Right cardiac atrium (tissue), 5 donors: Measurements from ENCODE around the gene C1QTNF1. TPM values are rescaled to one million over a fixed set of nuclear protein-coding genes. Genes with fewer than 3 reads are reported as not detected.

Experiments used
- ATAC-seq, 2 donors: fragments of 200-7000 bp; cut with Tn5 transposase; one replicate each; pipeline versions ENCODE4 v1.8.0 to v1.9.1; 2020; ENCODE audit warnings: moderate library complexity in 2 of 2, mild to moderate bottlenecking in 1 of 2
- DNase-seq, 3 donors: peaks; one replicate each; pipeline ENCODE4 v3.0.0-alpha.2; 2020
- H3K27ac ChIP-seq: one replicate; pipeline ENCODE4 v1.5.1; 2013; ENCODE audit warnings: mild to moderate bottlenecking, low read length, control low read depth, moderate library complexity
- H3K27me3 ChIP-seq: one replicate; pipeline ENCODE4 v1.6.1; 2013; ENCODE audit not compliant: control insufficient read depth, insufficient read depth
- H3K4me1 ChIP-seq: one replicate; pipeline ENCODE4 v1.6.1; 2013; ENCODE audit warnings: low read length; ENCODE audit not compliant: control insufficient read depth, insufficient read depth
- H3K4me3 ChIP-seq: one replicate; pipeline ENCODE4 v1.5.1; 2013; ENCODE audit warnings: low read length, control low read depth
- H3K9me3 ChIP-seq: one replicate; pipeline ENCODE4 v1.6.1; 2013; ENCODE audit warnings: low read length; ENCODE audit not compliant: control insufficient read depth
- WGBS: extraction: QIAGEN DNeasy Blood & Tissue Kit; methylation state at CpG from one replicate; pipeline ENCODE4 v1.1.7; 2013; 5-methylcytosine and 5-hydroxymethylcytosine counted together
- intact Hi-C, 4 donors: fragments of 100-400 bp; cut with DNase I; formaldehyde crosslinking; loops; one replicate each; pipeline versions ENCODE4 v1.11.0 to v1.14.0; 2022 to 2023
- polyA plus RNA-seq: library from polyadenylated mRNA; stranded (reverse); fragments of 200-250 nt; gene quantifications from one replicate; pipeline ENCODE4 v1.2.3, GENCODE V29; 2013
- total RNA-seq, 4 donors: library from RNA; stranded (reverse); fragmentation: NEBNext Ultra II Directional; extraction: Animal tissue kit (Norgen Biotek cat#: 25700); gene quantifications; one replicate each; pipeline ENCODE4 v1.2.1, GENCODE V29; 2021
- donor health status: healthy with polysubstance abuse.
- donor health status: DM: no; HTN: yes; CAD: no.
- donor health status: DM: no; HTN: no; CAD: no.
- donor health status: DM: no; HTN: yes; CAD: no; lungs with severe emphysema.
- donor health status: DM: yes; HTN: yes; CAD: no.

Gene C1QTNF1
- total and polyA plus RNA-seq, 5 donors, result 232 to 655 (median 286) TPM

DNA sequence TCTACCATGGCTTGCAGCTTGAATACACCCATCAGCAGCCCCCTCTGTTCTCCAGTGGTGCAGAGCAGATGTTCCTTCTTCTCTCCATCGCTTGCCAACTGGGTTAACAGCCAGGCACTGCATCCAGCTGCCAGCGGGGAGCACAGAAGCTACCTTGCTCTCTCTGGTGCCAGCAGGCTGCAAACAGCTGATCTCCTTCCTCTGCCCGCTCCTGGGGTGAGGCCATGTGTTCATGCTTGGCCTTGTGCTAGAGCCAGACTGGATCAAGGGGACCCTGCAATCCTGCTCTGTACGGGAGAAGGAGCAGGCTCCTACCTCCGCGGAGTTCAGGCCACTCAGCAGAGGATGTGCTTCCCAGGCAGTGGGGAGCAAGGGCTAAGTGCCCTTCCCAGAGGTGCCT lies 26.6 kb downstream of the C1QTNF1 start:
- 90% methylated on average over 6 of the region's 6 CpGs for WGBS
- Histone ChIP-seq H3K4me3 (no peak overlapping the region), H3K4me1 (peaks cover 3% of the 10 kb centered on the region), H3K9me3 (no peaks in the 10 kb centered on the region), H3K27me3 (no peaks in the 10 kb centered on the region), H3K27ac (no peak overlapping the region)
- ATAC-seq, result no peak
- intact Hi-C loops, result no loop called here
- DNase-seq, result peak in 1 of 3 donors; percentile 32

DNA sequence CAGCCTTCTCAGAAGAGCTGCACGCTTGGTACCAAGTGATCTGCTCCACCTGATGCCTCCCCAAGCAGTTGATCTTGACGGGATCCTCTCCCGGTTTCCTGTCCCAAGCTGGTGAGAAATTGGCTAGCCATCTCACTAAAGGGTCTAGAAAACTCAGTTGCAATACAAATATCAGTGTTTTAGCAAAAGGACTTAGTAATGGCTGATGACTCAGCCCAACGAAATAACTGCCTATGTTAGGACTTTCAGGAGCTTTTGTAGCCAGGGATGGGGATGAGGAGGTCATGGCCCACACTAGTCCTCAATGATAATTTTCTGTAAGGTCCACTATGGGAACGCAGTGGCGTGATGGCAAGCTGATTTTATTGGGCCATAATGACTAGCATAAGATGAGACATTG lies 27.3 kb downstream of the C1QTNF1 start:
- no peak overlapping the region for H3K4me3 ChIP-seq
- no peaks in the 10 kb centered on the region for H3K9me3 ChIP-seq
- H3K27me3 ChIP-seq, result no peaks in the 10 kb centered on the region
- H3K4me1 ChIP-seq, result peaks cover 3% of the 10 kb centered on the region
- intact Hi-C loops, result no loop called here
- no peak overlapping the region for H3K27ac ChIP-seq
- DNase-seq, result no peak
- ATAC-seq, result no peak
- 86% methylated on average over 6 of the region's 6 CpGs for WGBS

DNA sequence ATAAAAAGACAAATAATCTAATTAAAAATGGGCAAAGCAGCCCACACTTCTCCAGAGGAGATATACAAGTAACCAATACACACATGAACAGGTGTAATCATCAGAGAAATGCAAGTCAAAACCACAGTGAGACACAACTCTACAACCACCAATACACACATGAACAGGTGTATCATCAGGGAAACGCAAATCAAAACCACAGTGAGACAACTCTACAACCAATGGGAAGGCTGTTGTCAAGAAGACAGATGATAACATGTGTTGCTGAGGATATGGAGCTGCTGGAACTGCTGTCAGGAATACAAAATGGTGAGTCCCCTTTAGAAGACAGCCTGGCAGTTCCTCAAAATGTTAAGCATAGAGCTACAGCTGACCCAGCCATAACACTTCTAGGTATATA lies 28.2 kb downstream of the C1QTNF1 start:
- ATAC-seq (no peak), DNase-seq (no peak)
- Histone ChIP-seq H3K27ac (no peak overlapping the region), H3K9me3 (no peaks in the 10 kb centered on the region), H3K27me3 (no peaks in the 10 kb centered on the region), H3K4me1 (peaks cover 3% of the 10 kb centered on the region), H3K4me3 (no peak overlapping the region)
- intact Hi-C loops, result no loop called here
- 82% methylated on average over 1 of the region's 1 CpG for WGBS

DNA sequence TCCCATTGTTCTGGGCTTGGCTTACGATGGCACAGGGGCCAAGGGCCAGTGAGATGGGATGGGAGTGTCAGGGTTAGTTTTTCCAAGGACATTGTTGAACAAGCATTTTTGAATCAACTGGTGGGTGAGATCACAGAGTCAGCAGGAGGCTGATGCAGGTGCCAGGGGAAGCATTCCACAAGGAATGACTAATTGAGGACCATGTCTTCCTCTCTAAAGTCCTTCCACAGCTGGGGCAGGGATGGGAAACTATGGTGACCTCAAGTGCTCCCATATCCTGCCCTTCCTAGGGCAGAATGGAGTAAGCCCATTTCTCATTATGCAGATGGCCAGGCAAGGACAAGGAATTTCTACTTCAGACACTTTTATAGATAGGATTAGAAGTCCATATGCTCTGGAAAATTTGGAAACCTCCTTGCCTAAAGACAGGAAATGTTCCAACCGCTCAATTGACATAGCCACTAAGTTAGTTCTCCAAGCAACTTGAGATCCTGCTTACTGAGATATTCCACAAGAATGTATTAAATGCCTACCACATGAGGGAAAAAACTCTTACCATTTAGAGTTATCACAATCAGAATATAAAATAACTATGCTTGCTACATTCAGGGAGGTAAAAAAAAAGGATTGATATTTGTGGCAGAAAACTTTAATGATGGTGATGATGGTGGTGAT lies 29.4 kb downstream of the C1QTNF1 start:
- Histone ChIP-seq H3K4me3 (no peak overlapping the region), H3K4me1 (no peaks in the 10 kb centered on the region), H3K27ac (no peak overlapping the region), H3K9me3 (no peaks in the 10 kb centered on the region), H3K27me3 (no peaks in the 10 kb centered on the region)
- DNase-seq (peak in 1 of 3 donors; percentile 9), ATAC-seq (peak in 1 of 2 donors; percentile 48)
- 68% methylated on average over 2 of the region's 2 CpGs for WGBS
- intact Hi-C loops, result no loop called here

DNA sequence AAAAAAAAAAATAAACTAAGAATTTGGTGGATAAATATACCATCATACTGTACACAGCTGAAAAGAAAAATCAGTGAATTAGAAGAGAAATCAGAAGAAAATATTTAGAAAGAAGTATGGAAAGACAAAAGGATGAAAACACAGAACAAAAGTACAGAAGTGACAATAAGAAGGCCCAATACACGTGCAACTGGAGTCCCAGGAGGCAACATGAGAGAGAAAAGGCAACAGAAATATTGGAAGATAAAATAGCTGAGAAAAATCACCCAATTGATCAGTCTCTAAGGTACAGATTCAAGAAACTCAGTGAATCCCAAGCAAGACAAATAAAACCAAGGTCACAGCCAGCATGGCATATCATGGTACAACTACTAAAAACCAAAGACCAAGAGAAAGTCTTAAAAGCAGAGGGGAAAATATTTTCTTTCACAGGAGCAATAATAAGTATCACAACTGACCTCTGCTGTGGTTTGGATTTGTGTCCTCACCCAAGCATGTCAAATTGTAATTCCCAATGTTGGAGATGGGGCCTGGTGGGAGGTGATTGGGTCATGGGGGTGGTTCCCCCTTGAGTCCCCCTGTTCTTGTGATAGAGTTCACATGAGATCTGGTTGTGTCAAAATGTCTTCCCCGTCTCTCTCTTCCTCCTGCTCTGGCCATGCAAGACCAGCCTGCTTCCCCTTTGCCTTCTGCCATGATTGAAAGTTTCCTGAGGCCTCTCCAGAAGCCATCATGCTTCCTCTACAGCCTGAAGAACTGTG lies 30.4 kb downstream of the C1QTNF1 start:
- no peak overlapping the region for H3K4me3 ChIP-seq
- no peaks in the 10 kb centered on the region for H3K27me3 ChIP-seq
- H3K9me3 ChIP-seq, result no peaks in the 10 kb centered on the region
- intact Hi-C loops, result no loop called here
- ATAC-seq (no peak), DNase-seq (no peak)
- 66% methylated on average over 2 of the region's 2 CpGs for WGBS
- H3K4me1 ChIP-seq, result no peaks in the 10 kb centered on the region
- H3K27ac ChIP-seq, result no peak overlapping the region

DNA sequence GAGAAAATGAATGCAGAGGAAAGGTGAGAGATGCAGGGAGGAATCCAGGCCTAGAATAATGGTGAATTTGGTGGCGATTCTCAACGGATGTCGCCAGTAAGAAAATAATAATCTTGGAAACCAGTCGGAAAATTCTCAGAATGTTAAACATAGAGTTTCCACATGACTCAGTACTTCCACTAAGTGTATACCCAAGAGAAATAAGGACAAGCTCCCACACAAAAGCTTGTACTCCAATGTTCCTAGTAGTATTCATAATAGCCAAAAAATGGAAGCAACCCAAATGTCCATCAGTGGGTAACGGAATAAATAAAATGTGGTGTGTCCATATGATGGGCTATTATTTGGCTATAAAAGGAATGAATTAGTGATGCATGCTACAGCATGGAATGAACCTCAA lies 31.2 kb downstream of the C1QTNF1 start:
- no peak overlapping the region for H3K27ac ChIP-seq
- intact Hi-C loops, result no loop called here

DNA sequence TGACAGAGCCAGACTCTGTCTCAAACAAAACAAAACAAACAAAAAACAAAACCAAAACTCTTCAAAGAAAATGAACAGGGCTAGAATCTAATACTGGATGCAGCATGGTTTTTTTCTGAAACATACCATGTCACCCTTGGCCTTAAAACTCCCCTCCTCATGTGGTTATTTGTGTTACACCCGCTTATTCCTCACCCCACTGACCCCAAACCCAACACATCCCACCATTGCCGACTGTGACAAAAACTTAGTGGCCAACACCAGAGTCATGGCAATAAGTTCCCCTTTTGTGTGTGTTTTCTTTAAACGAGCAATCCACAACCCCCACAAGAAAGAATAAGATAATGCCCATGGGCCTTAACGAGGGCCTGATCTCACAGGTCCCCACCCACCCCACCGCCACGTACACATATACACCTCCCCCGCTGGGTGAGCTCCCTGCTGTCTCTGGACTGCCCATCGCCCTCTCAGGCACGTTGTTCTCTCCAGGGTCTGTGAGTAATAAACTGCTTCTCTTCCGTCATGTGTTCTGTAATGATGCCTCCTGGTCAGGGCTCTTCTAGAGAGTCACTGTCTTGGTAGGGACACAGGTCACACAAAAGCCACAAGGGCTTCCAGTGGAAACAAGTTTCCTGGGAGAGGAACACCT lies 33.9 kb downstream of the C1QTNF1 start:
- no peaks in the 10 kb centered on the region for H3K9me3 ChIP-seq
- H3K27me3 ChIP-seq, result no peaks in the 10 kb centered on the region
- ATAC-seq (no peak), DNase-seq (peak in 1 of 3 donors; percentile 26)
- H3K4me3 ChIP-seq, result no peak overlapping the region
- no peaks in the 10 kb centered on the region for H3K4me1 ChIP-seq
- no peak overlapping the region for H3K27ac ChIP-seq
- 83% methylated on average over 10 of the region's 10 CpGs for WGBS
- intact Hi-C loops, result no loop called here

More for the DNA sequence above, 31.2 kb downstream of the C1QTNF1 start:
- Histone ChIP-seq H3K4me1 (no peaks in the 10 kb centered on the region), H3K4me3 (no peak overlapping the region), H3K27me3 (no peaks in the 10 kb centered on the region), H3K9me3 (no peaks in the 10 kb centered on the region)
- DNase-seq, result no peak
- 73% methylated on average over 5 of the region's 5 CpGs for WGBS
- ATAC-seq, result no peak

DNA sequence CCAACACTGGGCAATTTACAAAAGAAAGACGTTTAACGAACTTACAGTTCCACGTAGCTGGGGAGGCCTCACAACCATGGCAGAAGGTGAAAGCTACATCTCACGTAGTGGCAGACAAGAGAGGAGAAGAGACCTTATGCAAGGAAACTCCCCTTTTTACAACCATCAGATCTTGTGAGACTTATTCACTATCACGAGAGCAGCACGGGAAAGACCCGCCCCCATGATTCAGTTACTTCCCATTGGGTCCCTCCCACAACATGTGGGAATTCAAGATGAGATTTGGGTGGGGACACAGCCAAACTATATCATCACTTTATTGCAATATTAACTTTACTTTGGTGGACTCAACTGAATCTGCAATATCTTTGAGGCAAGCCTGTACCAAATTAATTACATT lies 38.7 kb downstream of the C1QTNF1 start:
- DNase-seq, result peak in 1 of 3 donors; percentile 2
- Histone ChIP-seq H3K4me3 (no peak overlapping the region), H3K4me1 (no peaks in the 10 kb centered on the region), H3K9me3 (no peaks in the 10 kb centered on the region), H3K27me3 (no peaks in the 10 kb centered on the region), H3K27ac (no peak overlapping the region)
- 86% methylated on average over 7 of the region's 7 CpGs for WGBS
- intact Hi-C loops, result no loop called here
- ATAC-seq, result no peak

DNA sequence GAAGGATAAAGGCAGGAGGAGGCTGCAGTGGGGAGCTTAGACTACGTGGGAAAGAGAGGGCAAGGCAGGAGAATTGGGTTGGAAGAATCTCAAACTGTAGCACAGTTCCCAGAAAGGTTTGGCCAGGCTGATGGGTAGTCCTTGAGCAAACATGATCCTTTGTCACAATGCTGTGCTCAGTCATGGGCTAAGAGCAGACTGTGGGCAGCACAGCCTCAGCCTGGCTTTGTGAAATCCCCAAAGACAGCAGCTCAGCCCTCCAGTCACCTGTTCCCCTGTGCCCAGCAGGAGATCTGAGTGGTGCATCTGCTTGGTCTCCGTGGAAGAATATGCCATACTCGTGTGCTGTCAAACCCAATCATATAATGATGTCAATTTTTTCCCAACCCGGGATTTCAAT lies 40.1 kb downstream of the C1QTNF1 start:
- H3K4me3 ChIP-seq, result no peak overlapping the region
- no peak overlapping the region for H3K27ac ChIP-seq
- H3K27me3 ChIP-seq, result no peaks in the 10 kb centered on the region
- 81% methylated on average over 4 of the region's 4 CpGs for WGBS
- H3K9me3 ChIP-seq, result no peaks in the 10 kb centered on the region
- DNase-seq (peak in 1 of 3 donors; percentile 11), ATAC-seq (no peak)
- intact Hi-C loops, result no loop called here
- no peaks in the 10 kb centered on the region for H3K4me1 ChIP-seq

DNA sequence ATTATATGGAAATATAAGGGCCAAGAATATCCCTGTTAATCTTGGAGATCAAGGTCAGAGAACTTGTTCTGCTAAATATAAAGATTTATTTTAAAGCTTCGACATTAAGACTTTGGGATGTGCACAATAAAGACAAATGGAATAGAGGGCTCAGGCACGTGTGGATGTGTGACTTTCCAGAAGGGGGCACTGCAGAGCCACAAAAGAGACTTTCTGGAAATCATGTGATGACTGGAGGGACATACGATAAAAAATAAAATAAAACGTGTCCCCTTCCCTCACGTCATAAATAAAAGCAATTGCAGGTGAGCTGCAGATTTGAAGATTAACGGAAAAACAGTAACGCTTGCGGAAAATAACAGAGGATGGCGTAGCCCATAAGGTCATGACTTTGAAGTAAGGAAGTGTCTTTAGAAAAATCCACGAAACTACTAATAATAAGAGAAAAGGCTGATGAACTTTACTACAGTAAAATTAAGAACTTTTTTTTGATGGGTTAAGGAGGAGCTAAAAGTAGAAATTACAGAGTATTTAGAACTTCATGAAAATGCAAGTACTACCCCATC lies 41.2 kb downstream of the C1QTNF1 start:
- H3K4me1 ChIP-seq, result no peaks in the 10 kb centered on the region
- ATAC-seq (peak; percentile 55 to 73), DNase-seq (peak in 1 of 3 donors; percentile 62)
- H3K9me3 ChIP-seq, result no peaks in the 10 kb centered on the region
- no peak overlapping the region for H3K27ac ChIP-seq
- 40% methylated on average over 10 of the region's 10 CpGs for WGBS
- no peak overlapping the region for H3K4me3 ChIP-seq
- intact Hi-C loops, result no loop called here
- H3K27me3 ChIP-seq, result no peaks in the 10 kb centered on the region

DNA sequence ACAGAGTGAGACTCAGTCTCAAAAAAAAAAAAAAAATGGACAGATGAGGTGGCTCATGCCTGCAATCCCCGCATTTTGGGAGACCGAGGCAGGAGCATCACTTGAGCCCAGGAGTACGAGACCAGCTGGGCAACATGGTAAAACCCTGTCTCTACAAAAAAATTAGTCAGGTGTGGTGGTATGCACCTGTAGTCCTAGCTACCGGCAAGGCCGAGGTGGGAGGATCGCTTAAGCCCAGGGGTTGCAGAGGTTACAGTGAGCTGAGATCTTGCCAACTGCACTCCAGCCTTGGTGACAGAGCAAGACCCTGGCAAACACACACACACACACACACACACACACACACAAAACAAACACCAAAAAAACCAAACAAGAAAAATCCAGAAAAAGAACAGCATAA lies 43.0 kb downstream of the C1QTNF1 start:
- no peak for ATAC-seq
- Histone ChIP-seq H3K27ac (no peak overlapping the region), H3K4me1 (no peaks in the 10 kb centered on the region), H3K27me3 (no peaks in the 10 kb centered on the region), H3K9me3 (no peaks in the 10 kb centered on the region), H3K4me3 (no peak overlapping the region)
- peak in 1 of 3 donors; percentile 33 for DNase-seq
- whole genome bisulfite sequencing, result 86% methylated on average over 6 of the region's 6 CpGs
- intact Hi-C loops, result no loop called here
